HG02759 (cell line): ENCODE results near the gene SLC2A2.
"Not testable (repeated sequence)": the region's sequence is repeated elsewhere in the genome, so short reads cannot be mapped to it uniquely, and the experiment has no call there.

Experiments used
- ATAC-seq: cut with Tn5 transposase; IDR thresholded peaks from one replicate; pipeline ENCODE4 v1.9.1; 2021; ENCODE audit warnings: mild to moderate bottlenecking, moderate library complexity; ENCODE audit not compliant: unreplicated experiment

The SLC2A2 gene

GRCh38 chr3:170989100-170989648 lies 37.3 kb downstream of the SLC2A2 start:
- ATAC-seq = no peak

- ATAC-seq = no peak
Observed at GRCh38 chr3:170988378-170988777, 38.1 kb downstream of the SLC2A2 start.

GRCh38 chr3:170985304-170985703 lies 41.2 kb downstream of the SLC2A2 start:
- no peak for ATAC-seq

- peak; percentile 97 for ATAC-seq
Observed at GRCh38 chr3:170982733-170983132, 43.8 kb downstream of the SLC2A2 start.

GRCh38 chr3:170980399-170980798 lies 46.1 kb downstream of the SLC2A2 start:
- no peak for ATAC-seq

- ATAC-seq = no peak
Observed at GRCh38 chr3:170977949-170978745, 48.4 kb downstream of the SLC2A2 start.

- no peak for ATAC-seq
Observed at GRCh38 chr3:170976190-170976519, 50.4 kb downstream of the SLC2A2 start.

- no peak for ATAC-seq
Observed at GRCh38 chr3:170975283-170976189, 51.0 kb downstream of the SLC2A2 start.

GRCh38 chr3:170974872-170975271 lies 51.6 kb downstream of the SLC2A2 start:
- ATAC-seq = no peak

- not testable (repeated sequence) for ATAC-seq
Observed at GRCh38 chr3:170972917-170973316, 53.6 kb downstream of the SLC2A2 start.

- no peak for ATAC-seq
Observed at GRCh38 chr3:170967126-170967525, 59.4 kb downstream of the SLC2A2 start.

- no peak for ATAC-seq
Observed at GRCh38 chr3:170966495-170966894, 60.0 kb downstream of the SLC2A2 start.

GRCh38 chr3:170962411-170962810 lies 64.1 kb downstream of the SLC2A2 start:
- no peak for ATAC-seq

GRCh38 chr3:170961616-170962400 lies 64.7 kb downstream of the SLC2A2 start:
- no peak for ATAC-seq

- ATAC-seq = no peak
Observed at GRCh38 chr3:170959457-170959856, 67.1 kb downstream of the SLC2A2 start.

GRCh38 chr3:170956647-170957046 lies 69.9 kb downstream of the SLC2A2 start:
- ATAC-seq = no peak

GRCh38 chr3:170953736-170954135 lies 72.8 kb downstream of the SLC2A2 start:
- no peak for ATAC-seq

GRCh38 chr3:170953229-170953628 lies 73.3 kb downstream of the SLC2A2 start:
- ATAC-seq = no peak

- no peak for ATAC-seq
Observed at GRCh38 chr3:170949211-170949610, 77.3 kb downstream of the SLC2A2 start.

GRCh38 chr3:170947018-170947769 lies 79.3 kb downstream of the SLC2A2 start:
- no peak for ATAC-seq
